Activated CD8-positive, alpha-beta memory T cell treated with anti-CD3 and anti-CD28 coated beads, Interleukin-2, amount 50 U/mL, for 4 hours (primary cell): ENCODE results near the gene IPO4.

ENCODE experiments used
- DNase-seq: peaks from one replicate; pipeline ENCODE4 v3.0.0-alpha.2; 2020

The IPO4 gene

DNA sequence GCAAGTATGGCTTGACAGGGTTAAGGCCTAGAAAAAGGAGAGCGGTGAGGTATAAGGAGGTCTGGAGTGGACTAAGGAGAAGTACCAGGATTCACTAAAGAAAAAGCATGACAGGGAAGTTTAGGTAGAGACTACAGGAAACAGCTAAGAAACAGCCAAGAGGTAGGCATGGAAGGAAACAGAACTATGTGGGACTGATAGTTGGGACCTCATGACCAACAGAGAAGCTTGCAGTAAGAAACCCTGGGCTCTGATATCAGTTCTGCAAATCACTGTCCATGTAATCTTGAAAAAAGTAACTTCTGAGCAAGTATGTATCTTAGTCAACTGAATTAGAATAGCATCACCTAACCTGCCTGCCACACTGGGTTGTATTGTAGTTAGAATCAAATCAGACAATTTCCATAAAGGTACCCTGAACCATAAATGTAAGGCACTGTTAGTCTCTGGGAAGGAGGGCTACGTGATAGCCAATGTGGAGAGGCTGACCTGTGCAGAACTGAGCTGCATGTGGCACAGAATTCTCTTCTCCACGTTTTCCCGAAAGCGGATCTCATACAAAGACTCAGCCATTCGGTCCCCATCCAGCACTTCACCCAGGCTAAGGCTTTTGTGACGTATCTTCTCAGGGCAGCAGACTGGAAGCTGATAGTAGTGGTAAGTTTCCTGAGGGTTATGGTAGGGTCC, 5.7 kb upstream of the IPO4 start:
- DNase-seq, result no peak

GRCh38 chr14:24192933-24193332, 4.3 kb upstream of the IPO4 start:
- DNase-seq, result no peak

DNA sequence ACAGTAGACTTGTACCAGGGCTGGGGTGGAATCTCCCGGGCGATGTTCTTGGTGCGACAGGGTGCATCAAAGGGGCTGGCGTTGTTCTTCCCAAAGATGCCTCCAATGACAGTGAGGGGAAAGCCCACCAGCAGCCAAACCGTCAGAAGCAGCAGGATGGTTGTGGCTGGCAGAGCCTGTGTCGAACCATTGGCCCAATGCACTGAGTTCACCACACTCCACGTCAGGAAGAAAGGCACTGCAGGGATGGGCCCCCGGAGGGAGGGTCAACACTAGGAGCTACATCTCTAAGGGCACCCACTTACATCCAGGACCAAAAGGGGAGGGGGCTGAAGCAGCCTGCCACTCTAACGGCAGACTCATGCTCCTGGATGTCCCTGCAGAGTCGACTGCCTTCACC, 1.8 kb upstream of the IPO4 start:
- no peak for DNase-seq

DNA sequence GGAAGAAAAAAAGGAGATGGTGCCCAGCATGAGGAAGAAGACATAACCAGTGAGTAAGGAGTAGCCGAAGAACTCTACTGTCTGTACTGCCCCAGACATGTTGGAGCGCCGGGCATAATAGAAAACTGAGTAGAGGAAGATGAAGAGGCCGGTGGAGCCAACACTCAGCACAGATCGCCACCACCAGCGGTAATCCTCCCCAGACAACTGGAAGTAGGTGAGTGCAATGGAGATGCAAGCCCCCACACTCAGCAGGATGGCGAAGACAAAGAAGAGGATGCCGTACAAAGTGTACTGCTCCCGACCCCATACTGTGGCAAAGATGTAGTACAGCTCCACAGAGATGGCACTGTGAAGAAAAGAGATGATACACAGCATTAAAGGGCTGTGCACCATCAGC, 844 bp upstream of the IPO4 start:
- no peak for DNase-seq

GRCh38 chr14:24189059-24189375, 401 bp upstream of the IPO4 start:
- no peak for DNase-seq

DNA sequence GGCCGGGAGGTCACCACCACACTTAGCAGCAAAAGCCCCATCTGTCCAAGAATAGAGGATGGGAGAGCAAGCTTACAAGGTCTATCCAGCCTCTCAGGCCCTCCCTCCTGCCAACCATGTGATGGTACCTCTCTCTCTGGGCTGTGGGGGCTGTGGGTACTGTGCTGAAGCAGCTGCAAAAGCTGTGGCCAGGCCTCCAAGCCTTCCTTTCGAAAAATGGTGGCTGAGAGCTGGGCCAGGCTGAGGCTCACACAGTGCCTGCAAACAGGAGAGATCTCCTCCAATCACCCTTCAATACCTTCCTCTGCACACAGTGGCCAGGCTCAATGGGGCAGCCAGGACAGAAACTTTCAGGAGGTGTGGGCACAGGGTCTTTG, 1.1 kb downstream of the IPO4 start:
- no peak for DNase-seq

DNA sequence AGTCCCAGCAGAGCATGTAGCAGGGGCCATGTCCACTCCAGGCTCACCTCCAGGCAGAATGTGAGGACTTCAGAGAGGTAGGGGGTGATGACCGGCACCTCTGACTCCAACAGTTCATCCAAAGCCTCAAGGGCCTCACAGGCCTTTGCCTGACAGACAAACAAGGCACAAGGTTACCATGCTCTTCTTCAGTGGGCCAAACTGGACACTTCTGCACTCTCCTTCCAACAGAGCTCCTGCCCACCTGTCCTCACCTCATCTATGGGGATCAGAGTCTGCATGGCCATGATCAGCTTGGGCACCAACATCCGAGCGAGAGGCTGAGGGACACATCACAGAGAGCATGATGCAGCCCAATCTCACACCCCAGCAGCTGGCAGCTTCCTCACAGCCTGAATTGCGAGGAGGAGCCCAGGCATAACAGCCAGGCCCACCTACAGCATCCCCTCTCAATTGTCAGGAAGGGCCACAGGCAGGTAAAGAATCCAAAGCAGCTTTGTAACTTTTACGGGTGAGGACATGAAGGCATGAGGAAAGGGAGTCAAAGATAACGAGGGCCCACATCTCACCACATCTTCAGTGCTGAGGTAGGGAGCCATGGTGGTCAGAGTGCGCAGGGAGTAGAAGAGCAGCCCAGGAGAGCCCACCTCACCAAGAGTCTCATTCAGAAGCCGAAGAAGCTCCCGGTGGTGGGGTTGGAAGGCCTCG, 1.6 kb downstream of the IPO4 start:
- no peak for DNase-seq

DNA sequence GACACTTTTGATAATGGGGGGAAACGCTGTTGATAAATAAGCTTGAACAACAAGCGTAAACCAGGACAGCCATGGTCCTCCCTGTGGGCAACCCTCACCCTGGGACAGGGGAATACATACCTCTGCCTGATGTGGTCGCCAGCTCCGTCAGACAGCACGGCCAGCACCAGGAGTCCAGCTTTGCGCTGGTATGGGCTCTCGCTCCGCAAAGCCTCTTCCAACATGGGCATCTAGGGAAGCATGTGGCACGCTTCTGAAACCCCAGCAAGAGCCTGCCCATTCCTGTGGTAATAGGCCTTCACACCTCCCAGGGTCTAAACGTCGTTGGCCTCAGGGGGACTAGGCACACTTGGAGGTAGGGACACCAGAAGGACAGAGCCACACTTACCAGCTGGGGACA, 2.9 kb downstream of the IPO4 start:
- DNase-seq, result no peak

- no peak for DNase-seq
Observed at GRCh38 chr14:24185026-24185425, 3.6 kb downstream of the IPO4 start.

DNA sequence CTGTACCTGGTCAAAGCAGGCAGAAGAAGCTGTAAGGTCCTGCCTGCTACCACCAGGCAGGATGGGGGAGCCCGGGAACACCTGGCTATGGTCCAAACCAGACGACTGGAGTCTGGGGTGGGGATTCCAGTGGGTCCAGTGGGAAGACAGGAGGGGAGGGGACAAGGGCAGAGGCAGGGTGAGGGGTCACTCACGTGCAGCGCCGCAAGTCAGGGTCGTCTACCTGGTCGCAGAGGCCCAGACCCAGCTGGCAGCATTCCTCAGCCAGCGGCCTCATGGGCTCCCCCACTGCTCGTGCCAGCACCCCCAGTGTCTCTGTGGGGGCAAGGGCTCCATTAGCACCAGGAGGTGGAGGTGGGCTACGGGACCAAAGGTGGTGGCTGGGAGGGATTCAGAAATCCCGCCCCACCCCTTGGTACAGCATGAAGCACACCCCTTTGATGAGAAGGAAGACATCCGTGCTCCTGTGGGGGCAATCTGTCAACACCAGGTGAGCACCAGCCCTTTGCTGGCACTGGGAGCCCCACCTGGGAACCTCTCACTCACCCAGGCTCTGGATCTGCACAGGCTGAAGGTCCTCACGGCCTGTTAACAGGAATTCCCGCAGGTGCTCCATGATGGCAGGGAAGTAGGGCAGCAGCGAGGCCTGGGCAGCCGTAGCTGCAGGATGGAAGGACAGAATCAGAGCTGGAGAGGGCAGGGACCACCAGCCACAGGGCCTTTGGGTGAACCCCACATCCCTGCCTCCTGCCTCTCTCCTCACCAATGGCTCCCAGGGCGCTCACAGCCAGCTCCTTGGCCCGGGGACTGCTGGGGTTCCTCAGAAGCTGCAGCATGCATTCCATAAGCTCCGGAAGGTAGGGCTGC, 4.3 kb downstream of the IPO4 start:
- no peak for DNase-seq

GRCh38 chr14:24183014-24183481, 5.6 kb downstream of the IPO4 start:
- no peak for DNase-seq

DNA sequence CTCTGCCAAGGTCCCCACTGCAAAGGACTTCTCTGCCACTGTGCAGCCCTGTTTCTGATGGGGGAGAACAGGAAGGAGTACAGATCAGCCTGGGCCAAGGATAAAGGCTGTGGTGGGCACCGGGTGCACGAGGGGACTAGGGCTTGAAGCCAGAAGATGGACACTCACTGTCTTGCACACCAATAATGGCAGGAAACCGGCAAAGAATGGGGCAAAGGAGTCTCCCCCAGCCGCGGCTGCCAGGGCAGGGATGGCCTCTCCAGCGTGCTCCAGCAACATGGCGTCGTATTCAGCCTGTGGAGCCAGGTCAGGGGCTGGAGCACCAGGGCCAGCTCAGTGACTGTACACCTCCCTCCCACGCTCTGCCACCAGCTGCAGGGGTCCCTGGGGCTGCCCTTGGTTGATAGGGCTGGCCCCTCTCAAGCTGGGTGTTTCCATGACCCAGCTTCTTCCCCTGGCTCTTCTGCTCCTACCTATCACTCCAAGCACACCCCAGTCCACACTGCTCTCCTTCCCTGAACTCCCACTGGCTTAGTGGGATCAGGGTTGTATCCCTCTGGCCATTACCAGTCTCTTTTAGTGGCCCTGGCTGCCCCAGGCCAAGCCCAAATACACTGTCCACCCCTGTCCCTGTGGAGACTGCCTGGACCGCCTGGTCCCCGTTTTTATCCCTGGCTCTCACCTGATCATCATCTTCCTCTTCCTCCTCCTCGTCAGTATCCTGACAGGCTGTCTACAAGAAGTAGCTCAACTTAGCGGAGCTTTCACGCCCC, 6.3 kb downstream of the IPO4 start:
- DNase-seq, result no peak

DNA sequence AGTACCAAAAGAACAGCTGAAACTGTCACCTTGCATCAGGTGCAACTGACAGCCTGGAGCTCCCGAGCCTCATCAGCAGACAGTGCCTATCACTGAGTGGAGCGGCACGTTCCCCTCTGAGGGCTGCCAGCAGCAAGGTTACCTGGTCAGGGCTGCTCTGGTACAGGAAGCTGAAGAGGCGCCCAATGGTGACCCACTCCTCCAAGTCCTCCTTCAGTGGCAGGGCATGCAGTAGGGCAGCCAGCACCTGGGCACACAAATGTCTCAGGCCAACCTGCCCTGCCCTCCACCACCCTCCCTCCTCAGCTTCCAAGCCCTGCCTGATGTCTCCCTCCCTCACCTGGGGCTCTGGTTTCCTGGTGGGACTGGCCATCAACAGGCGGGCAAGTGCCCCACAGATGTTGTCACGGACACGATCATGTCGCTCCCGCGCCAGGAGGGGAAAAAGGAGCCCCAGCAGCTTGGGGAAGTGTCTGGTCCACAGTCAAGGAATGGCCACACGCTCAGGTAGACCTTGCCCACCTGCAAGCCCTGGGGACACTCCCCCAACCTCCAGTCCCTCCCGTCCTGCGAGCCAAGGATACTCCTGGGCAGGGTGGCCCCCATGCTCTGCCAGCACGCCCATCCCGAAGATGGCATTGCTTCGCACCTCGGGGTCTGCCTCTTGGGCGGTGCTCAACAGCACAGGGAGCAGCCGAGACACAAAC, 7.1 kb downstream of the IPO4 start:
- DNase-seq, result no peak

GRCh38 chr14:24179961-24180796, 8.4 kb downstream of the IPO4 start:
- no peak for DNase-seq

DNA sequence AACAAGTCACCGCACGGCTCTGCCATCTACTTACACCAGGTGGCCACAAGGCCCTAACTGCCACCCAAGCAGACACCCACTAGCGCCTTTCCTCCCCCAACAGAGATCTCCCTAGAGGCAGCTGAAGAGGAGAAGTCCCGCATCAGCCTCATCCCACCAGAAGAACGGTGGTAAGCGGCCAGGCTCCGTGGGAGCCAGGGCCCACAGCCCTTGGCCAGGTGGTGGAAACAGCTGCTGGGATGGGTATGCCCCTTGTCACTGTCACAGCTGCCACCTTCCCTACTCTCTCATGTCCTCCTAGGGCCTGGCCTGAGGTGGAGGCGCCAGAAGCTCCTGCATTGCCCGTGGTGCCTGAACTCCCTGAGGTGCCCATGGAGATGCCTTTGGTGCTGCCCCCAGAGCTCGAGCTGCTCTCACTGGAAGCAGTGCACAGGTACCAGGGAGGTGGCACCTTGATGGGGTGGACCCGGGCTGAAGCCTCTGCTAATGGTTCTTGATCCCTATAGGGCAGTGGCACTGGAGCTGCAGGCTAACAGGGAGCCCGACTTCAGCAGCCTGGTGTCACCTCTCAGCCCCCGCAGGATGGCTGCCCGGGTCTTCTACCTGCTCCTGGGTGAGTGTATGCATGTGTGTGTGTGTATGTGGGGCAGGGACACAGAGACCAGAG, 9.2 kb downstream of the IPO4 start:
- no peak for DNase-seq

DNA sequence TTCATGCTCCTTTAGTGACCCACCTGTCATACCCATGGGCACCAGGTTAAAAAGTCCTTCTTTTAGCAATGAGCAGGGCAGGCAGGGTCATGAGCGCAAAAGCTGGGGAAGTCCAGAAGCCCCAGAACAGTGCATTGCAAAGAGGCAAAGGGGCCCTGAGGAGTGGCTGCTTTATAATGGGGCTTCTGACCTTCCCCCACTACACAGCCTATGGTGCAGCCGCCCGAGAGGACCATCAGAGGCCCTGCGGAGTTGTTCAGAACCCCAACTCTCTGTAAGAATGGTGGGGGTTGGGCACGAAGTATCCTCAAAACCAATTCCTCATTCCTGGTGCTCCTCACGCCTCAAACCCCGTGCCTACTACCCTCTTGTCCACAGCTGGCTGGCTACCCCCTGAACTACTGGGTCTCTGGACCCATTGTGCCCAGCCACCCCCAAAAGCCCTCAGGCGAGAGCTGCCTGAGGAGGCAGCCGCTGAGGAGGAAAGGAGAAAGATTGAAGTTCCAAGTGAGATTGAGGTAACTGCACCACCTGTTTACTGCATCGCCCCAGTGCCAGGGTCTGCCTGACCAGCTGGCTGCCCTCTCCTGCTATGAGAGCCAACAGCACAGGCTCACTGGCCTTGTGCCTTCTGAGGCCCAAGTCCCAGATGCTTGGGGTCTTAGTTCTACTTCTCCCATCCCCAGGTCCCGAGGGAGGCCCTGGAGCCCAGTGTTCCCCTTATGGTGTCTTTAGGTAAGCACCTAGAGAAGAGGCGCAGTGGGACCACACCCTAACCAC, 10.0 kb downstream of the IPO4 start:
- DNase-seq, result no peak

GRCh38 chr14:24177891-24178290, 10.7 kb downstream of the IPO4 start:
- no peak for DNase-seq

GRCh38 chr14:24177041-24177825, 11.4 kb downstream of the IPO4 start:
- DNase-seq, result no peak

DNA sequence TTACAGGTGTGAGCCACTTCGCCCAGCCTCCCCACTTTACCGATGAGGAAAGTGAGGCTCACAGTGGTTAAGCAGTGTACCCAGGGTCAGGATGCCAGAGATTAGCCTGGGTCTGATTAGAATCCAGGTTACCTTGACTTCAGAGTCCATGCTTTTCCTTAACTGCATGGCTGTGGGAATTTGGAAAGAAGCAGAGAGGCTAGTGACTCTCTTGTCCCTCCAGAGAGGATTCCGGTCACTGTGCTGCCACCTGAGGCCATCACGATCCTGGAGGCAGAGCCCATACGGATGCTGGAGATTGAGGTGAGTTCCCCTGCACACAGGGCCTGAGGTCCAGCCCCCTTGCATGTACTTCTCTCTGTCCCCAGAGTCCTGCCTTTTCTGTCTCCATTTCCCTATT, 12.0 kb downstream of the IPO4 start:
- no peak for DNase-seq
